Erythroblast (primary cell): Measurements from ENCODE around the gene ANK3.

ENCODE experiments used
- GATA1 ChIP-seq: IDR thresholded peaks from 2 replicates; pipeline ENCODE4 v1.6.1; 2011; ENCODE audit warnings: low read depth, mild to moderate bottlenecking, control low read depth, low read length, moderate library complexity
- POLR2A ChIP-seq: IDR thresholded peaks from 2 replicates; pipeline ENCODE4 v1.6.1; 2011; ENCODE audit warnings: mild to moderate bottlenecking, low read length

DNA sequence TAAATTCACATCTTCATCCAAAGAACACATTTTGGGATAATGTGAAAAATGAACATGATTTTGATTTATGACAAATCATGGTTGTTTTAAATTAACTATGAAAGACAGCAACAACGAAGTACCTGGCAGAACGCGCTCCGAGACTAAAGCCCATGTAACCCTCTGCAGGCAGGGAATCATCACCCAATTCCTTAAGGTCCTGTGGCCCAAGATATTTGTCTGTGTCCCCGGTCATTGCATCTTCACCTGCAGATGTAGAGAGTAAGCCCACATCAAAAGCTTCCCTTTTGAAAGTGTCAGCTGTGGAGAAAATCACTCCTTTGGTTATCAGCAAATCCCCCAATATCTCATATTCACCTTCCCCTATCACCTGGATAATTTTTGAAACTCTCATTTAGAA is 250.8 kb downstream of the ANK3 start:
- no peak for TF ChIP-seq POLR2A
- no peak for TF ChIP-seq GATA1
